ENCODE measurements around the gene ANKRD29.
"Not testable (repeated sequence)": the region's sequence is repeated elsewhere in the genome, so short reads cannot be mapped to it uniquely, and the experiment has no call there.

The ANKRD29 gene

GRCh38 chr18:23641937-23642666 is 20.6 kb downstream of the ANKRD29 start:
- DNase-seq, result no peak

DNA sequence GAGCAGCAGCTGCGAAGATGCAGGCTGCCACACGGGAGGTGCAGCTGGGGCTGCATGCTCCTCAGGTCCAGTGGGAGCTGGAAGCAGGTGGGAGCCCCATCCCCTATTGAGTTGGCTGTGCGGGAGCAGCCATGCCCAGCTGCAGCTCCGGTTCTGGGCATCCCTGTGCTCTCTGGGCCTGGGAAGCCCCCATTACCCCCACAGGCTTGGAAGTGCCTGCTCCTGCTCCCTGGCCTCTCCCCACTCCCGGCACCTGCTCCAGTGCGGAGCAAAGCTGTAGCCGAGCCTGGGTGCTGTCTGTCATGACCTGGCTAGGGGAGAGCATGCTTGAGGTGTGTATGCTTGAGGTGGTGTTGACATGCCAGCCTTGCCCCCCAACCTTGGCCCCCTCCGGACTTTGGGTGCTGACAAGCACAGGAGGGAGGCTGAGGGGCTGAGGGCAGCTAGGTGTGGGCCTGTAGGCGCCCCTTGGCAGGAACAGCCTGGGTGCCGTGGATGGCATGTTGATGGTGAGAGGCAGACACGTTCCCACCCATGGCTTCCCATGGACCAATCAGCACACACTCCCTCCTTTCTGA is 21.5 kb downstream of the ANKRD29 start:
- no peak for DNase-seq

DNA sequence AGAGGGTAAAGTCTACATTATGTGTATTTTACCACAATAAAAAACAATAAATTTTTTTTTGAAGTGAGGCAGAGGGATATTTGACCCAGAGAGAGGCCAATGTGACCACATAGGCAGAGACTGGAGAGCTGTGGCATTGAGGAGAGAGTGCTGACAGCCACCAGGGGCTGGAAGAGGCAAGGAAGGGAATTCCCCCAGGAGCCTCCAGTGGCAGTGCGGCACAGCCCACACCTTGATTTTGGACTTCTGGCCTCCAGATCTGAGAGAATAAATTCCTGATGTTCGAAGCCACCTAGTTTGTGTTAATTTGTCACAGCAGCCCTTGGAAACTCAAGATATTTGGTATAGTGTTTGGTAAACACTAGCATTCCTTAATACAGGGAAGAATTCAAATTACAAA is 22.7 kb downstream of the ANKRD29 start:
- no peak for DNase-seq

GRCh38 chr18:23636433-23636832 is 26.3 kb downstream of the ANKRD29 start:
- not testable (repeated sequence) for DNase-seq

- DNase-seq, result no peak
Observed at GRCh38 chr18:23636071-23636399, 26.7 kb downstream of the ANKRD29 start.

- no peak for DNase-seq
Observed at GRCh38 chr18:23635283-23636070, 27.2 kb downstream of the ANKRD29 start.

DNA sequence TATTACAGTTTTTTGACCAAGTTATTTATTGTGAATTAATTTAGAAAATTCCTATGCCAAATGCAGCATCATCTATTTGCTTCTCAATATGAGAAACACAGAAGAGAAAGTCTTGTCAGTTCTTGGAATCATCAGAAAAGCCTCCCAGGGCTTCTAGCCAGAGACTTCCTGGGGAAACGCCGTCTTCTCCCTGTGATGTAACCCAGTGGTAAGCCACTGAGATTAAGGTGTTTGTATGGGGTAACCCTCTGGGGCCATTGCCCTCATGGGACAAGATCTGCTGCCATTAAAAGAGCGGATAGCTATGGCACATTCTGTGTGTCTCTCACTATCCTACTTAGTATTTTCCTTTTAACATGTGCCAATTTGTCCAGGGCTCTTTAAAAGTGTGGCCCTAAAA is 28.0 kb downstream of the ANKRD29 start:
- DNase-seq, result no peak

GRCh38 chr18:23632615-23633014 is 30.1 kb downstream of the ANKRD29 start:
- no peak for DNase-seq

DNA sequence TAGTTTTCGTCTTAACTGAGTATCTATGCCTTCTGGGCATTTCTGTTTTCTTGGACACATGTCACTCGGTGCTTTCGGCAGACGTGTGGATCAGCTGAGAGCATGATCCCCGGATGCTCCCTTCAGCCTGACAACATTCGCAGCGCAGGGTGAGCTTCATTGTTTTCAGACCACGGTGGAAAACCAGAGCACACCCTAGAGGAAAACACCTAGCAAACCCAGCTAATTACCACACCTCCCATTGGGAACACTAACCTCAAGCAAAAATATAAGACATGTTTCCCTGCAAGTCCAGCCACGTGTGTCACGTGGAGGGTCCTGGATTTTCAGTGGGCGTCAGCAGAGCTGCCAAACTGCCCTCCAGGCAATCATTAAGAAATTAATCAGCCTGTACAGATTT is 31.0 kb downstream of the ANKRD29 start:
- no peak for DNase-seq

DNA sequence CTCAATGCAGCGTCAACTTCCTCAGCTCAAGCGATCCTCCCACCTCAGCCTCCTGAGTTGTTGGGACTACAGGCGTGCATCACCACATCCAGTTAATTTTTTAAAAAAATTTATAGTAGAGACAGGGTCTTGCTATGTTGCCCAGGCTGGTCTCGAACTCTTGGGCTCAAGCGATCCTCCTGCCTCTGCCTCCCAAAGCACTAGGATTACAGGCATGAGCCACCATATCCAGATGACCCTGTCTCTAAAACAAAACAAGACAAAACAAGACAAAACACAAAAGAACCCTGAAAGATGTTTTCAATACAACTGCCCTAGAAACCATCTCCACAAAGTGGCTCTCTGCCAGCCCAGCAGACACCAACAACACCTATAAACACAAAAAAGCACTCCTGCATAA is 31.4 kb downstream of the ANKRD29 start:
- DNase-seq, result no peak

DNA sequence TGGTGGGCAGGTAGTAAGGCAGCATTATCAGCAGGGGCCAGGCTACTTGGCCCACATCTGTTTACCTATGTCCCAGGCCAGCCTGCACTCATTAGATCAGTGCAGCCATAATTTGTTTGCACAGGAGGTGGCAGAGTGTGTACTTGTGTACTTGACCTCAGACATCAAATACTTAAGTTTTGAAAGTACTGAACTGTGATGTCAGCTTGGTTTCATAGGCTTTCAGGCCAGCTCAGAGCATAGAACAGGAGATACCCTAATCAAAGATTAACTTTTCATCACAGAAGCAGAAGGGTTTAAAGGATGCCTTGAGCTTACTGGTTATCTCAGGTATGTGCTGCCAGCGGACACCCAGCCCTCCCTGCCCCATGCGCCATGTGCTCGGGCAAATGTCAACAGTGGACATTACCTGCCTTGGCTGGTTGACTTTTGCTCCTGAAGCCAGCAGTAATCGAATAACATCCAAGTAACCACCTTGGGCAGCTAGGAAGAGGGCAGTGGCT is 33.2 kb downstream of the ANKRD29 start:
- no peak for DNase-seq

DNA sequence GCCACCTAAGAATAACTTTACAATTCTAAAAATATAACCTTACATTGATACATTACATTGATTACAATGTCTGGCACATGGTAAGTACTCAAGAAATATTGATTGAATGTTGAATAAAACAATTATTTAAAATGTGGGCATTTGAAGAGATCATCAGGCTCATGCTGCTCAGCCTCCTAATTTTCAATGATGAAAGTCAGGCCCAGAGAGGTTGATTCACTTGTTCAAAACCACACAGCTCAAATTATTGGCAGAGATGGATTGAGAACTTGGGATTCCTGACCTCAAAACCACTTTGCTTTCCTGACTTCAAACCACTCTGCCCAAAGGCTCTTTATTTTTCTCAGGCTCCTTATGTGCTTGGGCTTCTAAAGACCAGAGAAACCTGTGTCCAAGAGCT is 34.7 kb downstream of the ANKRD29 start:
- no peak for DNase-seq

GRCh38 chr18:23627321-23627720 is 35.4 kb downstream of the ANKRD29 start:
- DNase-seq, result no peak

GRCh38 chr18:23626451-23627279 is 36.0 kb downstream of the ANKRD29 start:
- no peak for DNase-seq

- no peak for DNase-seq
Observed at GRCh38 chr18:23623040-23623439, 39.7 kb downstream of the ANKRD29 start.

DNA sequence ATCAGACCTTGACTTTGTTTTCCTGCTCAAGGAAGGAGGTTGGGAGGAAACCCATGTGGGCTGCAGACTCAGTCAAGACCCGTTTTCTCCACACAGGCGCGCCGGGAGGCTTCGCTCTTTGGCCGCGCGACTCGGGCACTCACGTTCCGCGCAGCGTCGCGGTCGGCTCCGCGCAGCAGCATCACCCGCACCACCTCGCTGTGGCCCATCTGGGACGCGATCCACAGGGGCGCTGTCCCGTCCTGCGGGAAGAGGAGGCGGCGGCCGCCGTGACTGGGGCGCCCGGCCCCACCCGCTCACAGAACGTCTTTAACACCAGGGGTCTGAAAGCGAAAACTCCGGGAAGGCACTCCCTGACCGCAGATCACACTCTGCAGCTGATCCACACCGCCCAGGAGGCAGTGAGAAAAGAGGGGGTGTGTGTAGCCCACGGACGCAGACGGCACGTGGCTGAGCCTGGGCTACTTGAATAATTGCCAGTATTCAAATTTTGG is 43.3 kb downstream of the ANKRD29 start:
- peak; percentile 9 for DNase-seq

GRCh38 chr18:23618862-23619387 is 43.8 kb downstream of the ANKRD29 start:
- DNase-seq, result no peak

DNA sequence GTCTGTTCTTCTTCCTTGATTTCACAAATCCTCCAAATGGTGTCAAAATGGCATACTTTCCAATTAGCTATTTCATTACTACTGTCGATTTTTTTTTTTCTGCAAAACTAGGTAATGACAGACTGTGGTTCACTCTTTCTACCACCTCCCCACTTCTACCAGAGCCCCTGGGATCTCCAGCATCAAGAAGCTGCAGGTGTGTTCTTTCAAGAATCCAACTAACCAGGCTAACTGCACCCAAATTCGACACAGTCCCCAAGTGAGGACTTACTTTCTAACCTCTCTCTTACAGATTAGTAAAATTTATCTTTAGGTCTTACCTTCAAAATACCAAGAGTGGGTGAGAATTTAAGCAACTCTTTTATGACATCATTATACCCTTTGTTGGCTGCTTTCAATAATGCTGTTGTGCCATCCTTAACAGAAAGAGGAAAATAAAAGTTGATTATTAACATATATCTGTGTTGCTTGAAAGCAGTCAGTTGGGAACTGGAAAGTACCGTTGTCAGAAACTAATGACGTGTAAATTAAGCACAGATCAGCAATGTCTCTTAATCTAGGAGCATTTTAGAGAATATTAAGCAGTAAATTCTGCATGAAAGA is 45.2 kb downstream of the ANKRD29 start:
- no peak for DNase-seq

DNA sequence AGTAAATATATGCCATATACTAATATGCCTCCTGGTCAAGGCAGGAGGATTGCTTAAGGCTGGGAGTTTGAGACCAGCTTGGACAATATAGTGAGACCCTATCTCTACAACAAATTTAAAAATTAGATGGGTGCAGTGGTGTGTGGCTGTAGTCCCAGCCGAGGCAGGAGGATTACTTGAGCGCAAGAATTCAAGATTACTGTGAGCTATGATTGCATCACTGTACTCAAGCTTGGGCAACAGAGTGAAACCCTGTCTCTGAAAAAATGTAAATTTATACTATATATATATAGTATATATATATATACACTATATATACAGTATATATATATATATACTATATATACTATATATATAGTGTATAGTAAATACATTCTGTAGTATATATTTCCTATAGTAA is 46.5 kb downstream of the ANKRD29 start:
- no peak for DNase-seq

- no peak for DNase-seq
Observed at GRCh38 chr18:23614891-23615290, 47.8 kb downstream of the ANKRD29 start.

DNA sequence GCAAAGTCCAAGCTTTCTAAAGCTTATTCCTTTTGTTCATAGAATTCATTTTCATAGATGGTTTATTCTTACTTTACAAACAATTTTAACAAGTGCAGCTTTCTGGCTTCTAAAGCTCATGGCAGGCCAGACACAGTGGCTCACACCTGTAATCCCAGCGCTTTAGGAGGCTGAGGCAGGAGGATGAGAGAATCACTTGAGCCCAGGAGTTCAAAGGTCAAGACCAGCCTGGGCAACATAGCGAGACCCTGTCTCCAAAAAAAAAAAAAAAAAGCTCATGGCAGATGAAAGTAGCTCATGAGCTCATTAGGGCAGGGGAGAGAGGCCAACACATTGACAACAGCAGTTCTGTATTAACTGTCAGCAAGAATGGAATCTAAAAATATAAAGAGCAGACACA is 48.3 kb downstream of the ANKRD29 start:
- no peak for DNase-seq

DNA sequence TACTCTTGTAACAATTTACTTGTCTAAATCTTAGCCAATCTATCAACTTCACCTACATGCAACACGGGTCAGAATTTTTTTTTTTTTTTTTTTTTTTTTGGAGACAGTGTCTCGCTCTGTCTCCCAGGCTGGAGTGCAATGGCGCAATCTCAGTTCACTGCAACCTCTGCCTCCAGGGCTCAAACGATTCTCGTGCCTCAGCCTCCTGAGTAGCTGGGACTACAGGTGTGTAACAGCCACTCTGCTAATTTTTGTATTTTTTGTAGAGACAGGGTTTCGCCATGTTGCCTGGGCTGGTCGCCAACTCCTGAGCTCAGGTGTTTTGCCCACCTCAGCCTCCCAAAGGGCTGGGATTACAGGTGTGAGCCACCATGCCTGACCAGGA is 49.6 kb downstream of the ANKRD29 start:
- DNase-seq, result not testable (repeated sequence)
